HG03520 (cell line): ENCODE measurements around the gene SPECC1.
"Not testable (repeated sequence)": the region's sequence is repeated elsewhere in the genome, so short reads cannot be mapped to it uniquely, and the experiment has no call there.

Source experiments
- ATAC-seq: cut with Tn5 transposase; IDR thresholded peaks from one replicate; pipeline ENCODE4 v1.9.1; 2021; ENCODE audit warnings: mild to moderate bottlenecking, moderate library complexity; ENCODE audit not compliant: unreplicated experiment

The SPECC1 gene

DNA sequence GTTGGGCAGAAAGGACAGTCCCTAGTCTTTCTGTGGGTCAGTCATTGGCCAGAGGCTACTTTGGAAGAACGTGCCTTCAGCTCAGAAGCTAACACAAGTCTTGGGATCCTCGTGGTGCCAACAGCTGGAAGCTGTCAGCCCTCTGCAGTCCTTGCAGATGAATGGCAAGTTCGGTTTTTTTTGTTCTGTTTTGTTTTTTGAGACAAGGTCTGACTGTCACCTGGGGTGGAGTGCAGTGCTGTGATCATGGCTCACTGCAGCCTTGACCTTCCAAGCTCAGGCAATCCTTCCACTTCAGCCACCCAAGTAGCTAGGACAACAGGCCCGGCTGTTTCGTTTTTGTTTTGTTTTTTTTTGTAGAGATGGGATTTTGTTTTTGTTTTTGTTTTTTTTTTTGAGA, 149.4 kb downstream of the SPECC1 start:
- no peak for ATAC-seq

DNA sequence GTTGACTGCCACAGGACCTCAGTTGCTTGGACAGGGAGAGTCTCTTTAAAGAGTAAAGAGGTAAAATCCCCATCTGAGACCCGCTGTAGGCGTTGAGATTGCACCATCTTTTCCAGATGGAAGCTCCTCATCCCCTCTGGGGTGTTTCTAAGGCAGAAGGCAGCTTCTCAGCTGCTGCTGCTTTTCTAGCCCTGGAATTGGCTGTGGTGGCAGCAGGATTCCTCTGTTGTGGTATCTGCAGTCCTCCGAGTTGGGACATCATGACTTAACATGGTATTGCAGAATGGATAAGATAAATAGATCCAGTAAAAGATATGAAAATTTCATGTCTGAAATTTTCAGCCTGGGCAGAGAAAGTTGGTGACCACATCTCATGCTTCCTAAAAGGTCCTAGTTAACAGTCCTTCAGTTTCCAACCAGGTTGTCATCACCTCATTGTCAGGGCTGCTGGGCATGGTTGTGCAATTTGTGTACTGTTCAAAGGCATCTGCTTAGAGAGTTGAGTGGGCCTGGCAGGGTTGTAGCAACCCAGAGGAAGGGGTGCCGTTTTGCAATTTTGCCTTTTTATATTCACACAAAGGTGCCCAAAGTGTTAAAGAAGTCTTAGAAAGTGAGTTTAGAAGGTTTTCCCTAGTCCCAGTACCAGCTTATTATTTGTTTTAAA, 150.4 kb downstream of the SPECC1 start:
- no peak for ATAC-seq

DNA sequence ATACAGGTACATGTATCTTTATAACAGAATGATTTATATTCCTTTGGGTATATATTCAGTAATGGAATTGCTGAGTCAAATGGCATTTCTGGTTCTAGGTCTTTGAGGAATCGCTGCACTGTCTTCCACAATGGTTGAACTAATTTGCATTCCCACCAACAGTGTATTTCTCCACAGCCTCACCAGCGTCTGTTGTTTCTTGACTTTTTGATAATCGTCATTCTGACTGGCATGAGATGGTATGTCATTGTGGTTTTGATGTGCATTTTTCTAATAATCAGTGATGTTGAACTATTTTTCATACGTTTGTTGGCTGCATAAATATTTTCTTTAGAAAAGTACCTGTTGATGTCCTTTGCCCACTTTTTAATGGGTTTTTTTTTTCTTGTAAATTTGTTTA, 156.4 kb downstream of the SPECC1 start:
- not testable (repeated sequence) for ATAC-seq

DNA sequence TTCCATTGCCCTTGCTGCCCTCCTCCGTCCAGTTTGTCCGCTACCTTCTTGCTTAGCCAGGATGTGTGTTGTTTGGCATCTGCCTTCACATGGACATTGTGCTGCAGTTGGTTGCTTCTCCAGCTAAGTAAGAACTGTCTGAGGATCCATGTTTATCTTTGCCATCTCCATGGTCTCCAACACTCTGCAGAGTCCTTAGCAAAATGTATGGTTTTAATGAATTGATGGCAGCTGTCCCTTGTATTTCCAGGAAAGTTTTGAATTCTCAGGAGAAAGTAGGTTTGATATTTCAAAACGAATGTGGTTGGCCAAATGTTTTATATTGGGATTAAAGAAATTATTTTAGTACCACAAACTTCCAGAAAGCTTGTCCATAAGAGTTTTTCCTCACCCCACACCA, 160.9 kb downstream of the SPECC1 start:
- no peak for ATAC-seq

DNA sequence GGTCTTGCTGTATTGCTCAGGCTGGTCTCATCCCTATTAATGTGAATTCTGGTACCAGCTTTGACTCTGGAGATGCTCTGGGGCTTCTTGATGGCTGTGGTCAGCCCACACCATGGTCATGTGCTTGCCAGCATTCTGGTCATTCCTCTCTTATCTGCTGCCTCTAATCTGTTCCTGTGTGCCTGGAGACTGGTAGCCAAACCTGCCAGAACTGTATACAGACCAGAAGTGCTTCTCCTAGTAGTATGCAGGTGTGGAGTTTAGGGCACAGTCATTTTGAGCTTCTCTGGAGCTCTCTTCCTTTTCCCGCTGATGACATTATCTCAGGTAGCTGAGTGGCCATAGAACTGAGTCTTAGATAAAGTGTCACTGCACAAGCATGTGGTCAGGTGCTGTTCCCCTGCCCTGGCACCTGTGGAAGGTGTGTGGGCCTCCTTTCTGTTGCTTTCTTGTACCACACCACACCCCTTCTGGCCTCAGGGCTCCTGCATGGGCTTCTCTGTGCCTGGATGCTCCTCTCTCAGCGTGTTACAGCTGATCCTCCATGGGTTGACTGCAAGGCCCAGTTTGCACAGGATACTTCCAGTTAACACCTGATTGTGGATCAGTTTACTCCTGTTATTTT, 162.7 kb downstream of the SPECC1 start:
- ATAC-seq: no peak

DNA sequence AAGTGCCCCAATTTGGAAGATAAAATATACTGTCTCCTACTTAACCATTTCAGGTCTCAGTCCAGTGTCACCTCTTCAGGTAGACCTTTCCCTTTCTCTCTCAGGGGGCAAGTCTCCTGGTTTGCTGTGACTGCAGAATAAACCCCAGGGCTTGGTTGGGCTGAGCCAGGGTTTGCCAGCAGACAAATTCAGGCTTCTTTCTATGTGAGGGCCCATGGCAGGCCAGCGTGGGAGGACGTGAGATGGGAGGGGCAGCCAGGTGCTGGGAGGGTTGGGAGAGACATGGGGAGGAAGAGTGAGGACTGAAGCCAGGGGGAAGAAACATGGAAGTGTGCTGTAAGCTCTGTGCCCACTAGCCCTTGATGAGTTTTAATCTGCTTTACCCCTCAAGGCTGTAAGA, 163.2 kb downstream of the SPECC1 start:
- no peak for ATAC-seq

DNA sequence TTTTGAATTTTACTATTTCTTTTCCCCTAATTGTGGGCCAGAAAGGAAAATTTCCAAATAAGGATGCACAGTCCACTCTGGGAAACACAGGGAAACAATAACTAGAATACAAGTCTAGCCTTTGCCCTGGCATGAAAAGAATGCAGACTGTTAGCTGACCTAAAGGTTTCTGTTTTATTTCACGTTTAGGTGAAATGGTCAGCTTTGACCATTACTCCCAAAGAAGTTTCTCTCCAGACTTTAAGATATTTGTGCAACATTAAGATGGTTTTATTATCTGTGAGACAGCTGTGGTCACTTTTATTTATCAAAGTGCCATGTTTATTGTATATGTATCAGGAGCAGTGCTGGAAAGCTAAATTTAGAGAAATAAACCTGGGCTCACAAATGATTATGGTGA, 163.9 kb downstream of the SPECC1 start:
- ATAC-seq: no peak

DNA sequence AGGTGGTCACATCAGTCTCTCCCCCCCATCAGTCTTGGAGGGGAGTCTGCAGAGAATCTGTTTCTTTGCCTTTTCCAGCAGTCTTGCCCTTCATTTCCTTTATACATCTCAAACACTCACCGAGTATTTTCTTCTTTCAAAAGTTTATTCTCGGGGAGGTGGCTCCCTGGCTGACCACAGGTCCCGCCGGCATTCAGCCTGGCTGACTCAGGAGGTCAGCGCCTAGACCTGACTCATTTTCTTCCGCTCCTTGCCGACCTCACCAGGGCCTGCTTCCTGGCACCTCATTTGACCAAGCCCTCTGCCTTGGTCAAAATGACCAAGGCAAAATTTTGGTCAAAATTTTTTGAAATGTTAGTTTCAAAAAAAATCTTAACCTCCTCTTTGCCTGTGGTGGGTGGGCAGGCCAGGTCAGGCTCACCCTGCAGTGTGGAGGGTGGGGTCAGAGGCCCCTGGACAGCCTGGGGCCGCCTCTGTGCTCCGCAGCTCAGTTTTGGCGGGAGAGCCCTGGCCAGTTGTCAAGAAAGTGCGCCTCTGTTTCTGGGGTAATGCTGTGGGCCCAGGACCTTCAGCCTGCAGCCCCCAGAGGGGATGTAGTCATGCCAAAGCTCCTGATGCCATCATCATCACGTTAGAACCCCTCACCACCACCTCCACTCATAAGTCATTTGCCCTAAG, 165.6 kb downstream of the SPECC1 start:
- ATAC-seq: no peak

DNA sequence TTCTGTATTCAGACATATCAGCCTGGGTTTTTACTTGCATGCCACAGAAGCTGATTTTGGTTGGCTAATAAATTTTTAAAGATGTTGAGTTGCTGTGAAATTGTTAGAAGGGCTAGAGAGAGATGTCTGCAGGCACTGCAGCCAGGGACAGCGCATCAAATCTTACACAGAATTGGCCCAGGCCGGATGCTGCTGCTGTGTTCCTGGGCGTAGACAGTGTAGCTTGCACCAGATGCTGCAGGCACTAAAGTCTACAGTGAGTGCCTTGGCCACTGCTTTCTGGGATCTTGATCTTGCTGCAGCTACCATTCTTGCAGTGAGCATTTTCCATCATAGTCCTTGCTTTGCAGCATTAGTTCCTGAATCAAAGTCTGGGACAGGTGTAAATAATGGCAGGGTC, 169.9 kb downstream of the SPECC1 start:
- no peak for ATAC-seq

DNA sequence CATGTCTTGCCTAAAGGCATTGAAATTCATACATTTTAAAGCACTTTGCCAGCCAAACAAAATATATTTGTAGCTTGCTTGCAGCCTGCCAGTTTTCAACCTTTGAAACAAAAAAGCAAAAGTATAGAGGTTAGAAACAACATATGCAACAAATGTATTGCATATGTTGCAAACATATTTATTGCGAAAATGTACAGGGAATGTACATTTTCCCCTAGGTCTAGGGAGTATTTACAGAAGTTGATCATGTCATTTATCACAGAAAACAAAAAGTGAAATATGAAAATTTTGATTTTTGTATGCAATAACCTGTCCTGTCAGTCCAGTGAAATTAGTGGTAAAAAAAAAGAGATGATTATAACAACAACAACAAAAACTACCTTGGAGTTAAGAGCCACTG, 171.5 kb downstream of the SPECC1 start:
- ATAC-seq: no peak

DNA sequence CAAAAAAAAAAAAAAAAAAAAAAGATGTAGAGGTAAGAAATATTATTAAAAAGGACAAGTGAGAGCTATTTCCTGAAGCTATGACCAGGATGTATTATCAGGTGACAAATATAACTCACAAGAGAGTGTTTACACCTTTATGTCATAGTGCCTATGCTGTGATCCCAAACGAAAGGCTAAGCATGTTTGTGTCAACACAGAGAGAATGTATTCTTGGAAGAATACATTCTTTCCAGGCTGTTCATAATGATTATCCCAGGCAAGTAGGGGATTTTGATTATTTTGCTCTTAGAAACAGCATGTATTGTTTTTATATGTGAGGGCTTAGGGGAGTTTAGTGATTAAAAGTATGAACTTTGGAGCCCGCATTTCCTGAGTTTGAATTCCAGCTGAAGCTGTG, 175.0 kb downstream of the SPECC1 start:
- ATAC-seq: no peak

DNA sequence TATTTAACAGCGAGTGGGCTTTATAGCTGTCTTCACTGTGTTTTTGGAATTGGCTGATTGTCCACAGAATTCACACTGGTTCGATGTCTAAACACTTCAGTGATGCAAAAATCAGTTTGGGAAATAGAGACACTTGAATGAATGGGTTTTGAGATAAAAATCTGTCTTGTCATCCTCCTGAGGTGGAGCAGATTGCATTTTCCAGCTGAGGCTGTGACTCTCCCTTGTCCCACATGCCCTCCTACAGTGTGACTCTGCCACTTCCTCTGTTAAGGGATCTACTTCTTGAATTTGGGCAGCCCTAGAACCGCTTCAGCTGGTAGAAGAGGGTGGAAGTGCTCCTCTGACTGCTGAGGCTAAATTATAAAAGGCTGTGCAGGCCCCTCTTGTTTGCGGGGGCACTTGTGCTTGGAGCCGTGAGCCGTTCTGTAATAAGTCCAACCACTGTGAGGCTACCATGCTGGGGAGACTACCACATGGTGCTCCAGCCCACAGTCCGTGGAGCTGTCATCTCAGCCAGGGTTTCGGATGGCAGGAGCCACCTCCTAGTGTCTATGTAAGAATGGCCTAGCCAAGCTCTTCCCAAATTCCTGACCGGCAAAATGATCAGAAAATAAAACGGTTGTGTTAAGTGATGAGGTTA, 175.9 kb downstream of the SPECC1 start:
- ATAC-seq: no peak

DNA sequence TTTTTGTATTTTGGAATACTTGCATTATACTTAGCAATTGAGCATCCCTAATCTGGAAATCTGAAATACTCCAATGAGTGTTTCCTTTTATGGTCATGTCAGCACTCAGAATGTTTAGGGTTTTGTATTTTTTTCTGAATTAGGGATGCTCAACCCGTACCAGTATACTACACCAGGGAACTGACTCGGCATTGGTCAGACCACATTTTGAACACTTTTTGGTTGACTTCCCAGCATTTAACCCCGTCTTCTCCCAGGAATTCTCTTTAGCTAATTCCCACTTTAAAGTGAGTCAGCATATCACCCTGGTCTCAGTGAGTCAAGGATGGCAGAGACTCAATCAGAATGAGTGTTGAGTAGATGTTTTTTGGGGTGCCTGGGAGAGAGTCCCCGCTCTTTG, 177.9 kb downstream of the SPECC1 start:
- ATAC-seq: no peak

DNA sequence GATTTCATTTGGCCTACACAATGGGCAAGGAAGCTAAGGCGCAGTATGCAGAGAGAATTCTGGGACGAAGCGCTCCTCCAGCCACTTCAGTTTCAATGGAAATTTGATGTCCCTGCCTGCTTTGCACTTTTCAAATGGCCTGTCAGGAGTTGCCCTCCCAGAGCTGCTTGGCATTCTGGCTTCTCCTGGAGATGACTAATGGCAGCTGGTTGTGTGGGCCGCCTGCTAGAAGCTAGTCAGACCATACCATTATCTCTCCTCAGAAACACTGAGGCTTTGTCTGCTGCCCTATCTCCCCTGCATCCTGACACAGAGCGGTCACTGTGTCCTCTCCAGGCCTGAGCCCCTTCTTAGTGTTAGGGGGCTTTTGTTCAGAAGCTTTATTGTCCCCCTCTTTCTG, 180.1 kb downstream of the SPECC1 start:
- no peak for ATAC-seq

DNA sequence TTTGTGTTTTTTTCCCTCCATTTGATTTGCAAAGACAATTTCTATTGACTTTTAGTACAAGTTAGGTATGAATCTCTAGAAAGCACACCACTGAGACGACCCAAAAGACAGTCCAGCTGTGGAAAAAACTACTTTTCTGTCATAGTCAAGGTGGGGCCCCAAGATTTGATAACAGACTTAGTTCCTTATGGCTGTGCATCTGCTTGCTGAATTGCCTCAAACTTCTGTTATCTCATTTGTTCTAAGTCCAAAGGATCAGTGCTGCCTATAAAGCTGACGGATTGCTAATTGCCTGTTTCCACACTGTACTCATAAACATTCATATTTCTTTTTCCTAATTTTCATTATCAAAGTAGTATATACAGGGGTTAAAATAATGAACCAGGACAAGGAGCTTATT, 180.8 kb downstream of the SPECC1 start:
- no peak for ATAC-seq

DNA sequence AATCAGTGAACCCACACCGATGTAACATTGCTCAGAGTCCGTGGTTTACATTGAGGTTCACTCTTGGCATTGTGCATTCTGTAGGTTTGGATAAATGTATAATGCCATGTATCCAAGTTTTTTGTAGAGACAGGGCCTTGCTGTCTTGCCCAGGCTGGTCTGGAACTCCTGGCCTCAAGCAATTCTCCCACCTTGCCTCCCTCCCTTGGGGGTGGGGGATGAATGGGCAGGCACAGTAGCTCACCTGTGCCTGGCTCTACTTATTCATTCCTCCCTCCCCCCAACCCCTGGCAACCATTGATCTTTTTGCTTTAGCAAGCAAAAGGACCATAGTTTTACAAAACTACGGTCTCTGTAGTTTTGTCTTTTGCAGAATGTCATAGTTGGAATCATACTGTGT, 181.4 kb downstream of the SPECC1 start:
- ATAC-seq: no peak

DNA sequence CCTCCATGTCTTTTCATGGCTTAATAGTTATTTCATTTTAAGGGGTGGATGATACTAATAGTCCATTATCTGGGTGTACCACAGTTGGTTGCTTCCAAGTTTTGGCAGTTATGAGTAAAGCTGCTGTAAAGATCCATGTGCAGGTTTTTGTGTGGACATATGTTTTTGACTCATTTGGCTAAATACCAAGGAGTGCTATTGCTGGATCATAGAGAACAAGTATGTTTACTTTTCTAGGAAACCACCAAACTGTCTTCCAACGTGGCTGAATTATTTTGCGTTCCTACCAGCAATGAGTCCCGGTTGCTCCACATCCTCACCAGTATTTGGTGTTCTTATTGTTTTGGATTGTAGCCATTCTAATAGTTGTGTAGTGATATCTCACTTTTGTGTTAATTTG, 181.9 kb downstream of the SPECC1 start:
- ATAC-seq: no peak

DNA sequence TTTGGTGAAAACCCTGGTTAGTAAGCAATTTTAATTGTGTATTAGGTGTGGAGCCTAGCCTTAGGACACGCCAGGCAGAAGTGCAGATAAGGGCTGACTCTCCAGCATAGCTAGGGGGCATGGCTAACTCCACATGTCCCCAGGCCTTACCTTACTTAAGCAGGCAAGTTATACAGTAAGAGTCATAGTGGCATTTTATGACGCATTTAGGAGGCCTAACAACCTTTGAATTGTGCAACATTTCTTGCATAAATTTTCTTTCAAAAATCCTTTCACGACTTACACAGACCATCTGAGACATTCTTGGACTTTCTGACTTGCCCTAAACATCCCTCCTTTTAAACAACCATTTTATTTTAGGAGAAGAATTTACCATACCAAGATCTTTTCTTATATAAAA, 187.1 kb downstream of the SPECC1 start:
- not testable (repeated sequence) for ATAC-seq

DNA sequence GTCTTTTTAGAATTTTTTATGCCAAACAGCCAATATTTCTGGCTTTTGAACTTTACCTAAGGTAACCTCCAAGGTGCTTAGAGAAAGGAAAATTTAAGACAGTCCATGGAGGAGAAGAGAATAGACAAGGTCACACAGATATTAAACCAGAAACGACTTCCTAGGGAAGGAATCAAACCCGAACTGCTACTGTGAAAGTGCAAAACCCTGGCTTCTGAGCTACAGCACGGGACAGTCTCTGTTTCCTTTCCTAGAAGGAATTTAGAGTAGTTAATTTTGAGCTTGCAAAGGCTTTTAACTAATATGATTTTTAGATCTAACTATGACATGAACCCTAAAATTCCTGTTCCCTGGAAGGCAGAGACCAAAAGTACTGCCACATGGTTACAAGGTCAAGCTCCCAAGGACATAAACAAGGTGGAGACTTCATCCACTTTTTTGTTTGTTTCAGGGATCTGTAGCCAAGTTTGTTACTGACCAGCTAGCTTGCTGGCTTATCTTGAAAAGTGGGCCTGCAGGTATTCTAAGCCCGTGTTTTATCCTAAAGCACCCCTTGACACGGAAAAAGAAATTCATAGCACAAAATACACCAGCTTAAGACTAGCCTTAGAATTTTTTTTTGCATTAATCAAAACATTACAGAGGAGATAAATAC, 188.2 kb downstream of the SPECC1 start:
- no peak for ATAC-seq

DNA sequence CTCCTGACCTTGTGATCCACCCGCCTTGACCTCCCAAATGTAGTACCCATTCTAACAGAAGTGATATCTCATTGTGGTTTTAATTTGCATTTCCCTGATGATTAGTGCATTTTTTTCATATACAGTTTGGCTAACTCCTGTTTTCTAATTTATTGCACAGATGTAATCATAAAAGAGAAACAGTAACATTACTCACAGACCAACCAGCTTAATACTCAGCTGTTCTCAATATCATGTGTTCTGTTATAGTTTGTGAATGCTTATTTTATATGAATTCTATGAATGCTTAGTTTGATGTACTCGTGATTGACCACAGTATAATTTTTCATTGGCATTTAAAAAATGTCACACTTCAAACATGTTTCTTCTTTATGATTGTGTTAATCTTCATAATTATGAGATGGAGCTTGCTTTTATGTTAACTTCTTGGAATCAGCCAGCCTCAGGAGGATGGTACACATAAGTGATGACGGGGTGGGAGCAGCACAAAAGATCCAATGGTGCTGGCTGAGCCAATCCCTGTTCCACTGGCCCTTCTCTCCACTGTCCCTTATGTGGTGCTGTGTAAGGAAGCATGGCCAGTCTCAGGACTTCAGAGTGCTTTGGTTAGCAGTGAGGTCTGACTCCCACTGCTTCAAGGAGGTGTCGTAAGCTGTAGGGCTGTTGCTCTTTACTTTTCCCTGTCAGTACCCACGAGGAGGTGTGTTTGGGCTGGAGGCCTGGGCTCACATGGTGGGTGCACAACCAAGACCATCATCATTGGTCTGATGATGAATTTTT, 191.0 kb downstream of the SPECC1 start:
- ATAC-seq: no peak
